Testis (tissue), 3 donors: Measurements from ENCODE around the gene RYR1. TPM values are rescaled to one million over a fixed set of nuclear protein-coding genes. Genes with fewer than 3 reads are reported as not detected.

ENCODE experiments used
- DNase-seq: peaks from one replicate; pipeline ENCODE4 v3.0.0-alpha.2; 2019
- H3K27ac ChIP-seq, 2 donors: fragments of 200-600 bp; sonication (generic); one replicate each; pipeline ENCODE4 v1.5.1; 2019
- H3K27me3 ChIP-seq: fragments of 200-600 bp; sonication (generic); one replicate; pipeline ENCODE4 v1.5.1; 2019
- H3K36me3 ChIP-seq: fragments of 200-600 bp; sonication (generic); one replicate; pipeline ENCODE4 v1.5.1; 2017; ENCODE audit warnings: low read depth; ENCODE audit errors: missing control alignments
- H3K4me1 ChIP-seq: fragments of 200-600 bp; sonication (generic); one replicate; pipeline ENCODE4 v1.5.1; 2019
- H3K4me3 ChIP-seq, 2 donors: fragments of 200-600 bp; sonication (generic); one replicate each; pipeline ENCODE4 v1.5.1; 2017 to 2019
- H3K9me3 ChIP-seq: fragments of 200-600 bp; sonication (generic); one replicate; pipeline ENCODE4 v1.5.1; 2017
- POLR2A ChIP-seq: fragments of 450-650 bp; IDR thresholded peaks from one replicate; pipeline ENCODE4 v1.6.1; 2017; ENCODE audit warnings: antibody characterized with exemption, mild to moderate bottlenecking, moderate library complexity
- WGBS, 2 donors: methylation state at CpG; one replicate each; pipeline ENCODE4 v1.1.5; 2018; 5-methylcytosine and 5-hydroxymethylcytosine counted together
- intact Hi-C: fragments of 100-400 bp; cut with DNase I; formaldehyde crosslinking; loops from one replicate; pipeline ENCODE4 v1.15.1; 2023; ENCODE audit warnings: low total_unique reads
- polyA plus RNA-seq: library from polyadenylated mRNA; stranded (reverse); fragments of 350-450 nt; fragmentation: Illumina TruSeq; extraction: RNeasy Lipid Tissue Mini Kit (QIAGEN cat#74804); gene quantifications from one replicate; pipeline ENCODE4 v1.2.3, GENCODE V29; 2014; ENCODE audit warnings: low read depth, low replicate concordance; ENCODE audit not compliant: insufficient read depth
- total RNA-seq, 2 donors: library from RNA; depleted of rRNA; stranded (reverse); fragments of >200 nt; gene quantifications; one replicate each; pipeline ENCODE4 v1.2.3, GENCODE V29; 2016
- TF ChIP-seq, protein P1 (sequence below), 3 experiments: fragments of 450-650 bp in 2 of 3; fragments of 200-600 bp in 1 of 3; sonication (generic) in 1 of 3; IDR thresholded peaks; one replicate each; pipeline ENCODE4 v1.5.1; 2016 to 2019; ENCODE audit warnings: antibody characterized with exemption in 3 of 3, mild to moderate bottlenecking in 2 of 3, moderate library complexity in 1 of 3

The RYR1 gene
- total and polyA plus RNA-seq, 3 donors from 2014 or later = 11.8 to 26.1 (median 15.6) TPM

DNA sequence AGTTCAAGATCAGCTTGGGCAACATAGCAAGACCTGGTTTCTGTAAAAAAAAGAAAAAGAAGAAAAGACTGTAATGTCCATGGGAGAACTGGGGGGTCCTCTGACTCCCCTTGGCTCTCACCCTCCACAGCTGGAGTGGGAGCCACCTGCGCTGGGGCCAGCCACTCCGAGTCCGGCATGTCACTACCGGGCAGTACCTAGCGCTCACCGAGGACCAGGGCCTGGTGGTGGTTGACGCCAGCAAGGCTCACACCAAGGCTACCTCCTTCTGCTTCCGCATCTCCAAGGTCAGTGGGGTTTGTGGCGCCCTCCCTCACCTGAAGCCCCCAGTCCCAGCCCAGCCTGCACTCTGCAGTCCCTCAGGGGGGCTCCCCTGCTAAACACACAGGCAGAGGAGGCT is 14.7 kb downstream of the RYR1 start:
- Histone ChIP-seq H3K9me3 (no peaks in the 10 kb centered on the region), H3K36me3 (no peaks in the 10 kb centered on the region), H3K4me1 (no peaks in the 10 kb centered on the region), H3K4me3 (no peak overlapping the region), H3K27me3 (no peaks in the 10 kb centered on the region), H3K27ac (no peak overlapping the region)
- DNase-seq = no peak
- intact Hi-C loops = no loop called here
- TF ChIP-seq, protein P1, sequence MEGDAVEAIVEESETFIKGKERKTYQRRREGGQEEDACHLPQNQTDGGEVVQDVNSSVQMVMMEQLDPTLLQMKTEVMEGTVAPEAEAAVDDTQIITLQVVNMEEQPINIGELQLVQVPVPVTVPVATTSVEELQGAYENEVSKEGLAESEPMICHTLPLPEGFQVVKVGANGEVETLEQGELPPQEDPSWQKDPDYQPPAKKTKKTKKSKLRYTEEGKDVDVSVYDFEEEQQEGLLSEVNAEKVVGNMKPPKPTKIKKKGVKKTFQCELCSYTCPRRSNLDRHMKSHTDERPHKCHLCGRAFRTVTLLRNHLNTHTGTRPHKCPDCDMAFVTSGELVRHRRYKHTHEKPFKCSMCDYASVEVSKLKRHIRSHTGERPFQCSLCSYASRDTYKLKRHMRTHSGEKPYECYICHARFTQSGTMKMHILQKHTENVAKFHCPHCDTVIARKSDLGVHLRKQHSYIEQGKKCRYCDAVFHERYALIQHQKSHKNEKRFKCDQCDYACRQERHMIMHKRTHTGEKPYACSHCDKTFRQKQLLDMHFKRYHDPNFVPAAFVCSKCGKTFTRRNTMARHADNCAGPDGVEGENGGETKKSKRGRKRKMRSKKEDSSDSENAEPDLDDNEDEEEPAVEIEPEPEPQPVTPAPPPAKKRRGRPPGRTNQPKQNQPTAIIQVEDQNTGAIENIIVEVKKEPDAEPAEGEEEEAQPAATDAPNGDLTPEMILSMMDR (IDR thresholded peaks at IDR 0.05) = no peak
- no peak for TF ChIP-seq POLR2A
- 81 to 85% methylated on average over 9 of the region's 9 CpGs for WGBS, 2 donors

DNA sequence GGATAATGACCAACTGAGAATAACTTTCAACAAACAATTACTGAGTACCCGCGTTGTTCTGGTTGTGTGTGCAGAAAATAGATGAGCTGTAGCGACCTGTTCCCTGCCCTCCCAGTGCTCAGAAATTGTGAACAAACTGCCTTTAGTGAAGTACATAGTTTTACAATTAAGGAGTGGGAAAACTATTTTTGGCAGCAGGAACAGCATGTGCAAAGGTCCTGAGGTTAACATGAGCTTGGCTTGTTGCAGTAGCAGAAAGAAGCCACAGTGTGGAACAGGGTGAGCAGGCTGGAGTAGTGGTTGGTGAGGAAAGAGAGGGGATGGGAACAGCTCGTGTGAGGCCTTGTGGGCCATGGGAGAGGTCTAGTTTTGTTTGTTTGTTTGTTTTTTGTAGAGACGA is 16.0 kb downstream of the RYR1 start:
- Histone ChIP-seq H3K36me3 (no peaks in the 10 kb centered on the region), H3K9me3 (no peaks in the 10 kb centered on the region), H3K4me3 (no peak overlapping the region), H3K27ac (no peak overlapping the region), H3K27me3 (no peaks in the 10 kb centered on the region), H3K4me1 (no peaks in the 10 kb centered on the region)
- intact Hi-C loops = no loop called here
- no peak for TF ChIP-seq POLR2A
- TF ChIP-seq, protein P1 (IDR thresholded peaks at IDR 0.05) = no peak
- no peak for DNase-seq
- WGBS, 2 donors = 82 to 89% methylated on average over 5 of the region's 5 CpGs

DNA sequence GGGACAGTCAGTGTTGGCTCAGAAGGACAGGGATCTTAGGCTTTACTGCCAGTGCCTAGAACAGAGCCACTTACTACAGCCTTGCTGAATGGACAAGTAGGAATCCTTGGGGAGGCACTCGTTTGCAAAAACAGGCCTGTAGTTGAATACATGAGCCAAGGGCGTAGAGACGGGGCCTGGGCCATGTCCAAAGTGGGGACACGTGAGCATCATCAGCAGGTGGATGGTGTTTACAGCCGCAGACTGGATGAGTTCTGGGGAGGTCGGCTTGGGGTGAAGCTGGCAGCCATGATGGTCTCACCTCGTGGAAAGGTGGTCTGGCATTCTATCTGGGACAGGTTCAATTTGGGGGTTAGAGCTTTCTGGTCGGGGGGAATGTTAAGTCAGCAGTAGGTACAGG is 17.5 kb downstream of the RYR1 start:
- Histone ChIP-seq H3K9me3 (no peaks in the 10 kb centered on the region), H3K4me1 (no peaks in the 10 kb centered on the region), H3K36me3 (no peaks in the 10 kb centered on the region), H3K4me3 (no peak overlapping the region), H3K27ac (no peak overlapping the region), H3K27me3 (no peaks in the 10 kb centered on the region)
- 81 to 90% methylated on average over 8 of the region's 8 CpGs for WGBS, 2 donors
- intact Hi-C loops = no loop called here
- TF ChIP-seq, protein P1 (IDR thresholded peaks at IDR 0.05) = no peak
- no peak for TF ChIP-seq POLR2A
- no peak for DNase-seq

DNA sequence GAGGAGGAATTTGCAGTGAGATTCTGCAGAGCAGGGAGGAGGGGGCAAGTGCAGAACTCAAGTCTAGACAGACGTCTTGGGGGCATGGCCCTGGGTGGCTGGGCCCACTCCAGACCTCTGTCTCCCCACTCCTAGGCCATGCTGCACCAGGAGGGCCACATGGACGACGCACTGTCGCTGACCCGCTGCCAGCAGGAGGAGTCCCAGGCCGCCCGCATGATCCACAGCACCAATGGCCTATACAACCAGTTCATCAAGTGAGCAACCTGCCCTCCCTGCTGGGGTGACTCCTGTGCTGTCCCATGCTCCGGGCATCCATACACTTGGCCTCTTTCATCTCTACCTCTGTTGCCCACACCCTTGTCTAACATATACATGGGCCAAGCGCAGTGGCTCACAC is 18.1 kb downstream of the RYR1 start:
- no peaks in the 10 kb centered on the region for H3K9me3 ChIP-seq
- intact Hi-C loops = no loop called here

More for the DNA sequence above, 18.1 kb downstream of the RYR1 start:
- Histone ChIP-seq H3K4me1 (no peaks in the 10 kb centered on the region), H3K27me3 (no peaks in the 10 kb centered on the region), H3K27ac (no peak overlapping the region), H3K36me3 (no peaks in the 10 kb centered on the region), H3K4me3 (no peak overlapping the region)
- 87 to 92% methylated on average over 8 to 9 of the region's 9 CpGs for WGBS, 2 donors
- no peak for TF ChIP-seq POLR2A
- TF ChIP-seq, protein P1 (IDR thresholded peaks at IDR 0.05) = no peak
- DNase-seq = no peak
